H4 (cell line): ENCODE measurements around the gene RPS6KC1. TPM values are rescaled to one million over a fixed set of nuclear protein-coding genes. Genes with fewer than 3 reads are reported as not detected.

Source experiments
- DNase-seq: peaks from one replicate; pipeline ENCODE4 v3.0.0-alpha.2; 2015; ENCODE audit warnings: low spot score
- total RNA-seq: library from RNA; depleted of rRNA; stranded (reverse); fragments of >200 nt; shearing (Covaris generic); gene quantifications from 2 replicates; pipeline ENCODE4 v1.2.3, GENCODE V29; 2014

Gene RPS6KC1
- total RNA-seq, 1 experiment from 2014 or later, result 16.6 TPM

DNA sequence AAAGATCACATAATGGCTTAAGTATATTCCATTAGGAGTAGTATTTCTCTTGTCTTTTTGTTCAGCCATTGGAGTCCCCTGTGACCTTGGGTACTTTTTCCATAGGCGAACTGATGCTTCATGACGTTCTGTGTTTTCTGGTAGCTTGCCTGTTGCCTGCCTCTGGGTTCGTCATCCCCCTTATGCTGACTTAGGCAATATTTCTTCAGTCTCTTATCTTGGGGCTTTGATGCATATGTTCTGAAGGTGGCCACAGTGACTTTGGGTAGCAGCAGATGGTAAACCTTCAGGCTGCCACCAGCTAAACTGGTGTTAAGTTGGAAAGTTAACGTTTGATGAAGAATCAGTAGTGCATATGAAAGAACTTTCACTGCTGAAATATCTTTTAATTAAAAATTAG, 170.2 kb downstream of the RPS6KC1 start:
- no peak for DNase-seq

DNA sequence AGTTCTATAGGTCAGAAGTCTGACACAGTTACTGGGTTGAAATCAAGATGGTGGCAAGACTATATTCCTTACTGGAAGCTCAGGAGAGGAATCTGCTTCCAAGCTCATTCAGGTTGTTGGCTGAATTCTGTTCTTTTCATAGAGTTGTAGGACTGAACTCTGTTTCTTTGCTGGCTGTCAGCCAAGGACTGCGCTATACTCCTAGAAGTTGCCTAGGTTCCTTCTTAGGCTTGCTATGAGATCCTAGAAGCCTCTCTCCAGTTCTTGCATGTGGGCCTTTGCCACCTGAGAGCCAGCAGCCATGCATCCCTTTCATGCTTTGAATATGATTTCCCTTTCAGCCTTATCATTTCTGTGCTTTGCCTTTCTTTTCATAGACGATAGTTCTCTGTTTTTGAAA, 176.4 kb downstream of the RPS6KC1 start:
- DNase-seq, result no peak

GRCh38 chr1:213231795-213232231, 180.8 kb downstream of the RPS6KC1 start:
- DNase-seq, result no peak

GRCh38 chr1:213242883-213243282, 191.8 kb downstream of the RPS6KC1 start:
- DNase-seq, result no peak

DNA sequence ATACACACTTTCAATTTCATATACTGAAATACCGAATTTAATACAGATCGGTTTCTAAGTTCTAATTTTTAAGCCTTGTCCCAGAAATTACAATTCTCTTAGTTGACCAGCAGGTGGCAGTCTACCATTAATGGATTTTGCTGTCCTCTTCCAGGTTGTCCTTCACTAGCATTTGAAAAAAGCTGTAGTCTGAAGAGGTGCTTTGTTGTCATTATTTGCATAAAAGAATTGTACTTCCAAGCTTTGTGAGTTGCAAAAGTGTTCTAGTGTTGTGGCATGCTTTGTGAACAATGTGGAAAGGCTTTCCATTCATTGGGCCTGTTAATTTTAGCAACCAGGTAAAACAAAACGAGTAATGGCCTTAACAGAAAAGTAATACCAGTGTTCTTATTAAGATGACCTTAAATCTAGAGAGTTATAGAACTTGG, 193.6 kb downstream of the RPS6KC1 start:
- peak; percentile 23 for DNase-seq

DNA sequence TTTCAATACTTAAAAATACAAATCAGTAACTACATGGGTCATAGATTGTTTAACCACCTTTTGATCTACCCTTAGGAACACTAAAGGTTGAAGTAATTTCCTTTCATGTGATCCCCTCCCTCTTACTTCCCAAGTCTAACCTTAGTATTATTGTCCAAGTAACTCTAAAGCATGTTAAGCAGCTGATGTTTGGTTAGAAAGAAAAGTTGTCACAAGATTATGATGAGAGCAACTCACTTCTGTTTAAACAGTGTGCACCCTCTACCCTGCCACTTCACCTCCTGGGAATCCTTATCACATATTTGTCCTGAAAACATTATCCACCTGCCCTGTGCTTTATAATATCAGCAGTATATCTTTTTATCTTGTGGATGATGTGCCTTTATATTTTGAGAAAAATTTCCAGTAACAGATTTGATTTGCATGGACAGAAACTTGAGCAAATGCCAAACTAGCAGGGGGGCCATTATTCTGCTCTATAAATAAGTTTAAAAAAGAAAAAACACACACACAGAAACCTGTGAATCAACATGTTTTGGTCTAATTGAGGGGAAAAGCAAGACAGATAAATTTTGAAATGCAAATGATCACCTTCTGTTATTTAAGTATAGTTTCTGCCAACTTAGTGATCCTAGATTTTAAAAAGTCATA, 194.3 kb downstream of the RPS6KC1 start:
- DNase-seq, result no peak

- DNase-seq, result no peak
These were observed 196.0 kb downstream of the RPS6KC1 start for GRCh38 chr1:213247038-213247437.

DNA sequence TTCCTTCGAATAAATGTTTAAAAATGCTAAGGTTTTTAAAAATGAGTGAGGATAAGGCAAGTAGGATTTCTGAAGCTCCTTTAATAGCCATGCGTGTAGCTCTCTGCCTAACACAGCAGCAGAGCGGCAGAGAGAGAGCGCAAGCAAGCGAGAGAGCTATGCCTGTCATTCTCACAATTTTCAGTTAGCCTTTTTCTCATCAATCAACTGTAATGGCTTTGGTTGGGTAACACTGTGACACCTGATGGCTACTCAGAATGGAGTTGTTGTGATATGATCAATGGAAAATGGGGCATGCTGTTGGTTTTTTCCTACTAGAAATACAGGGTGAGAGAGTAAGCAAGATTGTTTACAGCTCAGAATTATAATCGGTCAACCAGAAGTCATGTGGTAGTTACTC, 198.4 kb downstream of the RPS6KC1 start:
- no peak for DNase-seq

DNA sequence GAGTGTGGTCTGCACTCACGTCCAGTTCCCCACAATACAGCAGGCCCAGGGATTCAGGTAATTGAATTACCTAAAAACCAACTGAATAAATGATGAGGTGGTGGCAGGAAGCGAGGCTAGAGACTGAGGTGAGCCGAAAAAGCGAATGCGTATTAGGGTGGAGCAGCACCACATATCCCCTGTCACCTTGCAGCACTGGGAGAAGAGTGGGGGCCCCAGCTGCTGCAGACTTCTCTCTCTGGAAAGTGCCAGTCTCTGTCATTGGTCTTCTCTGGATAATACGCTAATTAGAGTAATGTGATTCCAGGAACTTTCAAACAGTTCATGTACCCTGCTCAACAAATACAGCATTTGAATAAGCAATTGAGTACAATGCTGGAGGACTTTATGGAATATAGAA, 199.0 kb downstream of the RPS6KC1 start:
- DNase-seq, result no peak

GRCh38 chr1:213250446-213250845, 199.4 kb downstream of the RPS6KC1 start:
- no peak for DNase-seq

- no peak for DNase-seq
These were observed 200.9 kb downstream of the RPS6KC1 start for GRCh38 chr1:213251972-213252371.

- DNase-seq, result no peak
These were observed 205.5 kb downstream of the RPS6KC1 start for GRCh38 chr1:213256438-213257087.

- no peak for DNase-seq
These were observed 209.5 kb downstream of the RPS6KC1 start for GRCh38 chr1:213260311-213261075.

DNA sequence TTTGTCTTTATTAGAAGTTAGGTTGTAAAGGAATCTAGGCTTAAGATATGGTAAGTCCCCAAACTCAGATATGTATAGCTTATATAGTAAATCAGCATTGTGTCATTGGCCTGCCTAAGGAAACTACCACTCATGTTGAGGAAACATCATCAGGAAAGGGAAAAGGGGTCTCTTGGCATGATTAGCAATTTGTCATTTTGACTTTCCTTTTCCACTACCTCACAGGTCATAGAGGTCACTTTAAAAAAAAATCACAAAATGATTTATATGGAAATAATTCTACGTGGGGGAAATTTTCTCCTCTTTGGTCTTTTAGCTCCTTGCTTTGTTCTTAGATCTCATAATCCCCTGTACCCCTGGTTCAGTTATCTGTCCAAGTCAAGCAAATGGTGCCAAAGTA, 213.5 kb downstream of the RPS6KC1 start:
- no peak for DNase-seq

GRCh38 chr1:213266983-213267772, 216.1 kb downstream of the RPS6KC1 start:
- no peak for DNase-seq

DNA sequence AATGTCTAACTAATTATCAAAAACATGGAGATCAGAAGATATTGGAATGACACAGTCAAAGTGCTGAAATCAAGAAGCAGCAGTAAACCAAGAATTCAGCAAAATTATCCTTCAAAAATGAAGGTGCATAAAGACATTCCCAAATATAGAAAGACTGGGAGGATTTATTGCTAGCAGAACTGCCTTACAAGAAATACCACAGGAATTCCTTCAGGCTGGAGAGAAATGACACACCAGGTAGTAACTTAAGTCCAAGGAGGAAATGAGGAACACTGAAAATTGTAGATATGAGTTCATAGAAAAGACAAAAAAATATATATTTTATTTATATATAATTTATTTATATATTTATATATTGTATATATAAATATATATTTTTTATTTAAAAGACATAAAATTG, 217.2 kb downstream of the RPS6KC1 start:
- no peak for DNase-seq

GRCh38 chr1:213269829-213270228, 218.8 kb downstream of the RPS6KC1 start:
- DNase-seq, result no peak

- no peak for DNase-seq
These were observed 222.5 kb downstream of the RPS6KC1 start for GRCh38 chr1:213273546-213273945.

- DNase-seq, result no peak
These were observed 223.1 kb downstream of the RPS6KC1 start for GRCh38 chr1:213274140-213274539.

- DNase-seq, result no peak
These were observed 224.3 kb downstream of the RPS6KC1 start for GRCh38 chr1:213275293-213275692.

DNA sequence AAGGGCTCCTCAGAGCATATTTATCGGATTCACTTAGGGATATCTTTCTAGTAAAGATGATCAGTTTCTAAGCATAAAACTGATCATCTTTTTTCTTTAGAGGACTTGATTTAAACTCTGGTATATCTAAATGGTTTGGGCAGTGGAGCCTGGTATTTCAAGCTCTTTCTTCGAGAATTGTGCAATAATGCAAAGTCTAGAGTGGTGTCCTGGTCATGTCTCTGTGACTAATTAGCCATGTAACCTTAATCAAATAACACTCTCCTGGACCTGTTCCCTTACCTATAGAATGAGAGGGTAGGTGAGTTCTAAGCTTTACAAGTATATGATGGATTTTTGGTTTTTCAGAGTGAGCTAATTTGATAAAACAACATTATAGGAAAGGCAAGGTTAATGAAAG, 225.2 kb downstream of the RPS6KC1 start:
- DNase-seq, result no peak

- no peak for DNase-seq
These were observed 226.0 kb downstream of the RPS6KC1 start for GRCh38 chr1:213277036-213277435.
